Measurements from ENCODE around the gene TENT4A. TPM values are rescaled to one million over a fixed set of nuclear protein-coding genes. Genes with fewer than 3 reads are reported as not detected.
"Not testable (repeated sequence)": the region's sequence is repeated elsewhere in the genome, so short reads cannot be mapped to it uniquely, and the experiment has no call there.

The TENT4A gene
- total RNA-seq, 1 experiment from 2014 or later, result 29.2 TPM

DNA sequence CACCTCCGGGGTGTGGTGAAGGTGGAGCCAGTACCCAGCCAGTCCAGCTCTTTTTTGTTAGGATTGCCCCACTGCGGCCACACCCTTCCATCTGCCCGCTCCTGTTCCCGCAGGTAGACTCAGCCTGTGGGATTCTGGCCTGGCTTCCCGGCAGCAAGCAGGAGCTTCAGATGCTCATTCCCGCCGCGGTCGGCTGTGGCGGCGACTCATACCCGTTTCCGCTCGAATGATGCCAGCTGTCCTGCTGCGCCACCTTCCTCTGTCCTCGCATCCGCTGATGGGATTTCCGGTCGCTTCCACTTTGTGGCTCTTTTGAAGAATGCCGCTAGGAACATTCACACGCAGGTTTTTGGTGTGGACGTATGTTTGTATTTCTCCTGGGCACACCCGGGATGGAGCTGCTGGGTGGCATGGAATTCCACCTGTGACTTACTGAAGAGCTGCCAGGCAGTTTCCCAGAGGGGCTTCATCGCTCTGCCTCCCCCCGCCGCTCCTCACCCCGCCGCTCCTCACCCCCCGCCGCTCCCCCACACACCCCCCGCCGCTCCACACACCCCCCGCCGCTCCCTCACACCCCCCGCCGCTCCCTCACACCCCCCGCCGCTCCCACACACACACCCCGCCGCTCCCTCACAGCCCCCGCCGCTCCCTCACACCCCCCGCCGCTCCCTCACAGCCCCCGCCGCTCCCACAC is 60.3 kb downstream of the TENT4A start:
- H3K4me3 Mint-ChIP-seq, result no peak overlapping the region
- no peaks in the 10 kb centered on the region for H3K27me3 Mint-ChIP-seq (ENCODE audit: low read depth)
- ATAC-seq, result no peak
- no peak for DNase-seq (ENCODE audit: low spot score)
- H3K4me1 Mint-ChIP-seq, result no peaks in the 10 kb centered on the region
- TF ChIP-seq, protein P1, sequence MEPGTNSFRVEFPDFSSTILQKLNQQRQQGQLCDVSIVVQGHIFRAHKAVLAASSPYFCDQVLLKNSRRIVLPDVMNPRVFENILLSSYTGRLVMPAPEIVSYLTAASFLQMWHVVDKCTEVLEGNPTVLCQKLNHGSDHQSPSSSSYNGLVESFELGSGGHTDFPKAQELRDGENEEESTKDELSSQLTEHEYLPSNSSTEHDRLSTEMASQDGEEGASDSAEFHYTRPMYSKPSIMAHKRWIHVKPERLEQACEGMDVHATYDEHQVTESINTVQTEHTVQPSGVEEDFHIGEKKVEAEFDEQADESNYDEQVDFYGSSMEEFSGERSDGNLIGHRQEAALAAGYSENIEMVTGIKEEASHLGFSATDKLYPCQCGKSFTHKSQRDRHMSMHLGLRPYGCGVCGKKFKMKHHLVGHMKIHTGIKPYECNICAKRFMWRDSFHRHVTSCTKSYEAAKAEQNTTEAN (CRISPR knock-in tag; IDR thresholded peaks at IDR 0.05), result no peak
- TF ChIP-seq ESRRA (CRISPR knock-in tag; IDR thresholded peaks at IDR 0.05; ENCODE audit: borderline replicate concordance) (no peak), EMX1 (CRISPR knock-in tag; IDR thresholded peaks at IDR 0.05) (no peak), USF1 (CRISPR knock-in tag; IDR thresholded peaks at IDR 0.05) (no peak), CBFB (CRISPR knock-in tag; IDR thresholded peaks at IDR 0.05; ENCODE audit: low read depth) (no peak), OVOL2 (CRISPR knock-in tag; IDR thresholded peaks at IDR 0.05; ENCODE audit: borderline replicate concordance) (no peak), ATF1 (CRISPR knock-in tag; IDR thresholded peaks at IDR 0.05) (no peak), PRRX2 (CRISPR knock-in tag; IDR thresholded peaks at IDR 0.05) (no peak), USF2 (CRISPR knock-in tag; IDR thresholded peaks at IDR 0.05) (no peak), ZNF263 (CRISPR knock-in tag; IDR thresholded peaks at IDR 0.05; ENCODE audit: low read depth) (no peak), FOXK1 (CRISPR knock-in tag; IDR thresholded peaks at IDR 0.05) (no peak)
- ChIA-PET POLR2A (no interaction called here), CTCF (interaction anchor here (0.8 kb wide), 2 partner anchors 46 to 1083 kb away, joined by 3 read pairs; no protein-coding TSS in a partner anchor)
- no peaks in the 10 kb centered on the region for H3K36me3 Mint-ChIP-seq
- H3K27ac Mint-ChIP-seq, result no peak overlapping the region
- H3K9me3 Mint-ChIP-seq, result no peaks in the 10 kb centered on the region

- POLR2A ChIA-PET; H3K27me3 Mint-ChIP-seq (ENCODE audit: low read depth); H3K4me3 Mint-ChIP-seq; H3K9me3 Mint-ChIP-seq; H3K4me1 Mint-ChIP-seq; H3K27ac Mint-ChIP-seq; H3K36me3 Mint-ChIP-seq; DNase-seq (ENCODE audit: low spot score); ATAC-seq: not testable (repeated sequence)
- CTCF ChIA-PET, result interaction anchor here (1.2 to 1.8 kb wide), 2 partner anchors 8 to 46 kb away, joined by 4 to 6 read pairs; no protein-coding TSS in a partner anchor
Observed at GRCh38 chr5:6774207-6774606, 61.0 kb downstream of the TENT4A start.

DNA sequence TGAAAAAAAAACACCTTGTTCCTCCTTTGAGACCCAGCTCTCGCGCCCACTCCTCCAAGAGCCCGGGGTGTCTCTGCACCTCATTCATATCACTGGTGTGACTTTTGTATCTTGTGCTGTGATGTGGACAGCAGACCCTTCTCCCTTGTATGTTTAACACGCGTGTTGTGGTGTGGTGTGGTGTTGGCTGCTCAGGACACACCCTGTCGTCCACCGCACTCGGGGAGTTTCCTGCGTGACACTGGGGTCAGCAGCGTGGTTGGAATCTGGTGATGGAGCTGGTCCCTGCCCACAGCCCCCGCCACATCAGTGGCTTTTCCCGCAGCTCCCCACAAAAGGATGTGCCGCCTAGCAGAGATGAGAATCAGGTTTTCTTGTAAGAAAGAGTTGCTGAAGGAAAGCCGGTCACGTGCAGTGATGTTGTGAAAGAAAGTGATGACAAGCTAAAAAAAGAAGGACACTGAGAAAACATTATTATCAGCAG is 61.5 kb downstream of the TENT4A start:
- Mint-ChIP-seq H3K27me3 (ENCODE audit: low read depth) (no peaks in the 10 kb centered on the region), H3K27ac (no peak overlapping the region), H3K4me3 (no peak overlapping the region), H3K36me3 (no peaks in the 10 kb centered on the region), H3K9me3 (no peaks in the 10 kb centered on the region), H3K4me1 (no peaks in the 10 kb centered on the region)
- POLR2A ChIA-PET, result no interaction called here
- ATAC-seq (no peak), DNase-seq (ENCODE audit: low spot score) (no peak)
- CTCF ChIA-PET, result interaction anchor here (1.0 to 1.8 kb wide), 4 partner anchors 8 to 46 kb away, joined by 3 to 6 read pairs (median 4); no protein-coding TSS in a partner anchor
- TF ChIP-seq SOX15 (CRISPR knock-in tag; IDR thresholded peaks at IDR 0.05) (no peak), JAZF1 (CRISPR knock-in tag; IDR thresholded peaks at IDR 0.05) (no peak), KAT7 (CRISPR knock-in tag; IDR thresholded peaks at IDR 0.05; ENCODE audit: borderline replicate concordance) (no peak), ZNF138 (CRISPR knock-in tag; conservative IDR thresholded peaks at IDR 0.05) (no peak), SP1 (CRISPR knock-in tag; conservative IDR thresholded peaks at IDR 0.05) (no peak), NFE2L1 (CRISPR knock-in tag; IDR thresholded peaks at IDR 0.05) (no peak), ZNF317 (CRISPR knock-in tag; IDR thresholded peaks at IDR 0.05; ENCODE audit: borderline replicate concordance, low read depth) (no peak), NR3C1 (CRISPR knock-in tag; conservative IDR thresholded peaks at IDR 0.05; ENCODE audit: low read depth) (no peak), ETV6 (CRISPR knock-in tag; IDR thresholded peaks at IDR 0.05) (no peak), E2F5 (CRISPR knock-in tag; IDR thresholded peaks at IDR 0.05) (no peak), JUN (CRISPR knock-in tag; IDR thresholded peaks at IDR 0.05) (no peak)
- TF ChIP-seq, protein P2, sequence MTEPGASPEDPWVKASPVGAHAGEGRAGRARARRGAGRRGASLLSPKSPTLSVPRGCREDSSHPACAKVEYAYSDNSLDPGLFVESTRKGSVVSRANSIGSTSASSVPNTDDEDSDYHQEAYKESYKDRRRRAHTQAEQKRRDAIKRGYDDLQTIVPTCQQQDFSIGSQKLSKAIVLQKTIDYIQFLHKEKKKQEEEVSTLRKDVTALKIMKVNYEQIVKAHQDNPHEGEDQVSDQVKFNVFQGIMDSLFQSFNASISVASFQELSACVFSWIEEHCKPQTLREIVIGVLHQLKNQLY (CRISPR knock-in tag; IDR thresholded peaks at IDR 0.05), result no peak
- TF ChIP-seq, protein P3, sequence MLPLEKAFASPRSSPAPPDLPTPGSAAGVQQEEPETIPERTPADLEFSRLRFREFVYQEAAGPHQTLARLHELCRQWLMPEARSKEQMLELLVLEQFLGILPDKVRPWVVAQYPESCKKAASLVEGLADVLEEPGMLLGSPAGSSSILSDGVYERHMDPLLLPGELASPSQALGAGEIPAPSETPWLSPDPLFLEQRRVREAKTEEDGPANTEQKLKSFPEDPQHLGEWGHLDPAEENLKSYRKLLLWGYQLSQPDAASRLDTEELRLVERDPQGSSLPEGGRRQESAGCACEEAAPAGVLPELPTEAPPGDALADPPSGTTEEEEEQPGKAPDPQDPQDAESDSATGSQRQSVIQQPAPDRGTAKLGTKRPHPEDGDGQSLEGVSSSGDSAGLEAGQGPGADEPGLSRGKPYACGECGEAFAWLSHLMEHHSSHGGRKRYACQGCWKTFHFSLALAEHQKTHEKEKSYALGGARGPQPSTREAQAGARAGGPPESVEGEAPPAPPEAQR (CRISPR knock-in tag; IDR thresholded peaks at IDR 0.05), result no peak

Measured in WTC11 (cell line).